IgD-negative memory B cell (primary cell): ENCODE data around the gene INSRR. TPM values are rescaled to one million over a fixed set of nuclear protein-coding genes. Genes with fewer than 3 reads are reported as not detected.
A peak's percentile ranks its signal among the peaks of the same experiment; 100 is the strongest.

Experiments used
- H3K27ac Mint-ChIP-seq, 3 donors: one replicate each; pipeline ENCODE4 v1.8.0; 2020 to 2022; ENCODE audit warnings: mild to moderate bottlenecking in 3 of 3, mixed read lengths in 3 of 3, moderate library complexity in 1 of 3
- H3K27me3 Mint-ChIP-seq: one replicate; pipeline ENCODE4 v1.8.0; 2021; ENCODE audit warnings: mixed read lengths
- H3K36me3 Mint-ChIP-seq: one replicate; pipeline ENCODE4 v1.8.0; 2020; ENCODE audit warnings: mild to moderate bottlenecking, mixed read lengths
- H3K4me1 Mint-ChIP-seq, 3 donors: one replicate each; pipeline ENCODE4 v1.8.0; 2020 to 2022; ENCODE audit warnings: mixed read lengths in 3 of 3, mild to moderate bottlenecking in 1 of 3
- H3K4me3 Mint-ChIP-seq, 4 donors: one replicate each; pipeline ENCODE4 v1.8.0; 2020 to 2022; ENCODE audit warnings: mild to moderate bottlenecking in 4 of 4, mixed read lengths in 4 of 4, moderate library complexity in 3 of 4
- H3K9me3 Mint-ChIP-seq, 3 donors: one replicate each; pipeline ENCODE4 v1.8.0; 2020 to 2021; ENCODE audit warnings: mixed read lengths in 3 of 3, mild to moderate bottlenecking in 1 of 3
- polyA plus RNA-seq: library from polyadenylated mRNA; unstranded; fragments of 300-500 nt; fragmentation: Illumina TruSeq; gene quantifications from one replicate; pipeline ENCODE4 v1.2.3, GENCODE V29; 2021

INSRR gene
- polyA plus RNA-seq, 1 donor from 2014 or later, result not detected

DNA sequence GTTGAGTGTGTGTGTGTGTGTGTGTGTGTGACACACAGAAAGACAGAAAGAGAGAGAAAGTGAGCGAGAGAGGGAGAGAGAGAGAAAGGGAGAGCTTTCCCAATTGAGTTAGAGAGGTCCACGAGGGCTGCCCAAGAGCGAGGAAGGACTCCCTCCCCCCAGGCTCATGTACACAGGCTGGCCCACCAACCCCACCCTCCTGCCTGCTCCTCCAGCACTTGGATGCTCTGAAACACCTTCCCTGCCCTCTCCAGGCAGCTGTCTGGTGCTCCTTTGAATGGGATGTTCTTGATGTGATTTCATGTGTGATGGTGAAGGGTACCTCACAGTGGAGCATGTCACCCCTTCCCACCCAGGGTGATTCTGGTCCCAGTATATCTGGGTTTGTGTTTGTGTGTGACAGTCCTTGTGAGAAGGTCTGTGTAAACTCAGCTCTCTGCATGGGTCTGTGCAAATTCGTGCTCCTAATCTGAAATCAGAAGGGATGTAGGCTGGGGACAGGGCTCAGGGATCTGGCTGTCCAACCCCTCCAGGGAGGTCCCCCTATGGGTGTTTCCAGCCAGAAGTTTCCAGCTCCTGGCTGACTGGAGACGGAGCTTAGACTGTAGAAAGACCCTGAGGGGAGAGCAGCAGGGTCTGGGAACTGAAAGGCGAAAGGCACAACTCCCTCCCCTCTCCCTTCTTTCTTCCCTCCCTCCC, 27.8 kb upstream of the INSRR start:
- H3K9me3 Mint-ChIP-seq, result no peaks in the 10 kb centered on the region
- peaks cover 44% of the 10 kb centered on the region for H3K27me3 Mint-ChIP-seq
- H3K4me1 Mint-ChIP-seq, result peaks cover 3 to 6% (median 3%) of the 10 kb centered on the region in 3 donors
- no peak overlapping the region for H3K4me3 Mint-ChIP-seq
- H3K27ac Mint-ChIP-seq, result no peak overlapping the region
- peaks cover 1% of the 10 kb centered on the region for H3K36me3 Mint-ChIP-seq

DNA sequence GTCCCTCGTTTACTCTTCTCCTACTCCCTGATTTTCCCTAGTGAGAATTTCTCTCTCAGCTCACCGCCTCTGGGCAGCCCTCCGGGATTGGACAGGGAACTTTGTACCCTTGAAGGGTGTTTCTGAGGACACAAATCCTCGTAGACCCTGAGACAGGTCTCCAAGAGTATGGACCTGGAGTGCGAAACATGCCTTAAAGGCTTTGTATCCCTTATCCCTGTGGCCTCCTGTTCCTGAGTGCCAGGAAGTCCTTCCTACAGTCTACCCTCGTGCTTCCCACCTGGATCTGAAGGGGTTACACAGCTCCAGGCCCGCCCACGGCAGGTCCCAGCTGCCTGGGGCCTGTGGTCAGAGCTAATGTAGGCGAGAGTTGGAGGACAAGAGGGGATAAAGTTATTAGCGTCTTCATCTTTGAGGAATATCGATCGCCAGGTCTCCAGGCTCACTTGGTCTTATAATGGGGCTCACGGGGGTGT, 27.0 kb upstream of the INSRR start:
- H3K27me3 Mint-ChIP-seq, result peaks cover 41% of the 10 kb centered on the region
- no peaks in the 10 kb centered on the region for H3K9me3 Mint-ChIP-seq
- no peak overlapping the region for H3K27ac Mint-ChIP-seq
- H3K4me3 Mint-ChIP-seq, result no peak overlapping the region
- peaks cover 3 to 6% (median 3%) of the 10 kb centered on the region in 3 donors for H3K4me1 Mint-ChIP-seq
- peaks cover 1% of the 10 kb centered on the region for H3K36me3 Mint-ChIP-seq

DNA sequence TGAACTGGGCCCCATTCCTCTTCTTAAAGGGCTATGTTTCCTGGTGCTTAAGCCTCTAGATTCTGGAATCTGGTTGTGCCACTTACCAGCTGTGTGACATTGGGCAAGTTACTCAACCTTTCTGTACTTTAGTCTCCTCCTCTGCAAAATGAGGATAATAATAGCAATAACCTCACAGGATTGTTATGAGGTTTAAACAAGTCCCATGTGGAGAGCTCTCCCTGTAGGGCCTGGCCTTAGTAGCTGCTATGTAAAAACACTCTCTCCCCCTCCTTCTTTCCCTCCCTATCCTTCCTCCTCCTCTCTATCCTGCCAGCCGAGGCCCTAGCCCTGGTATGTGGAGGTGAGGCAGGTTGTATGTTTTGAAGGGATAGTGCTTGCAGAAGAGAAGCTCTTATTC, 26.4 kb upstream of the INSRR start:
- Mint-ChIP-seq H3K4me1 (peaks cover 3 to 4% (median 3%) of the 10 kb centered on the region in 3 donors), H3K27me3 (peaks cover 37% of the 10 kb centered on the region), H3K27ac (peak overlapping the region in 1 of 3 donors; percentile 31), H3K4me3 (no peak overlapping the region), H3K9me3 (no peaks in the 10 kb centered on the region), H3K36me3 (peaks cover 1% of the 10 kb centered on the region)

- peaks cover 1% of the 10 kb centered on the region for H3K36me3 Mint-ChIP-seq
- H3K27ac Mint-ChIP-seq, result peak overlapping the region in 1 of 3 donors; percentile 73
- H3K4me1 Mint-ChIP-seq, result peaks cover 0 to 3% (median 0%) of the 10 kb centered on the region in 3 donors
- no peaks in the 10 kb centered on the region for H3K9me3 Mint-ChIP-seq
- peaks cover 36% of the 10 kb centered on the region for H3K27me3 Mint-ChIP-seq
- no peak overlapping the region for H3K4me3 Mint-ChIP-seq
Measured at GRCh38 chr1:156884560-156885184, 25.8 kb upstream of the INSRR start.

- Mint-ChIP-seq H3K4me3 (no peak overlapping the region), H3K36me3 (peaks cover 1% of the 10 kb centered on the region), H3K27me3 (peaks cover 38% of the 10 kb centered on the region), H3K27ac (peak overlapping the region in 1 of 3 donors; percentile 73), H3K9me3 (no peaks in the 10 kb centered on the region), H3K4me1 (peaks cover 0 to 3% (median 0%) of the 10 kb centered on the region in 3 donors)
Measured at GRCh38 chr1:156883919-156884318, 25.0 kb upstream of the INSRR start.

- Mint-ChIP-seq H3K4me1 (peaks cover 0 to 3% (median 0%) of the 10 kb centered on the region in 3 donors), H3K27ac (no peak overlapping the region), H3K4me3 (no peak overlapping the region), H3K9me3 (no peaks in the 10 kb centered on the region), H3K36me3 (peaks cover 1% of the 10 kb centered on the region), H3K27me3 (peaks cover 39% of the 10 kb centered on the region)
Measured at GRCh38 chr1:156882543-156882942, 23.6 kb upstream of the INSRR start.

DNA sequence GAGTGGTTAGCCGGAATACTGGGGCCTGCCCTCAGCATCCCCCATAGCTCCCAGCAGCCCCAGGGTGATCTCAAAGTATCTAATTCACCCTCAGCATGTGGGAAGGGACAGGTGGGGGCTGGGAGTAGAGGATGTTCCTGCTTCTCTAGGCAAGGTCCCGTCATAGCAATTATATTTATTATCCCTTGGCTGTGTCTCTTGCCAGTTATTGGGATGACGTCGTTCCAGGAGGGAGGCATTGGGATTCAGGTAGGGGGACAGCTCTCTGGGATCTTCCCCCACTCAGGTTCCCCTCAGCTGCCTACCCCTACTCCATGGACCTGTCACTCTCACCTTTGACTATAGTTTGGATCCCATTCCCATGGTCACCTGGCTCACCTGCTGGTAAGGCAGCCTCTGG, 22.7 kb upstream of the INSRR start:
- no peaks in the 10 kb centered on the region for H3K9me3 Mint-ChIP-seq
- no peak overlapping the region for H3K4me3 Mint-ChIP-seq
- peaks cover 0 to 3% (median 0%) of the 10 kb centered on the region in 3 donors for H3K4me1 Mint-ChIP-seq
- H3K27me3 Mint-ChIP-seq, result peaks cover 36% of the 10 kb centered on the region
- peak overlapping the region in 1 of 3 donors; percentile 33 for H3K27ac Mint-ChIP-seq
- H3K36me3 Mint-ChIP-seq, result peaks cover 1% of the 10 kb centered on the region

DNA sequence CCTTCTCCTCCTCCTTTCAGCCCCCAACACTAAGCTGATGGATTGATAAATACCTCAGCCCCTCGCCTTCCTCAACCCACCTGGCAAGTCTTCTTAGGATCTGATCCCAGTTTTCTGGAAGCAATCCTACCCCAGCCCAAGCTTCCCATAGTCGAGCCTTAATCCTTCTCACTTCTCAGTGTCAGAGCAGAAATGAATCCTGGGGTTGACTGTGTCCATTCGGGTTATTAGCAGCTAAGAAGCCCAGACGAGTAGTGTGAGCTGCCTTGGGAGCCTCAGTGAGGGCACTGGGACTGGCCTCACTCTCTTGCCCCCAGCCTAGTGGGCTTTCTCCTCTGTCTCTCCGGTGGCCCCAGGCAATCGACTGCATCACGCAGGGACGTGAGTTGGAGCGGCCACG, 22.2 kb upstream of the INSRR start:
- H3K27ac Mint-ChIP-seq, result no peak overlapping the region
- H3K4me1 Mint-ChIP-seq, result peaks cover 0 to 3% (median 0%) of the 10 kb centered on the region in 3 donors
- H3K9me3 Mint-ChIP-seq, result no peaks in the 10 kb centered on the region
- peaks cover 1% of the 10 kb centered on the region for H3K36me3 Mint-ChIP-seq
- H3K4me3 Mint-ChIP-seq, result no peak overlapping the region
- H3K27me3 Mint-ChIP-seq, result peaks cover 35% of the 10 kb centered on the region

DNA sequence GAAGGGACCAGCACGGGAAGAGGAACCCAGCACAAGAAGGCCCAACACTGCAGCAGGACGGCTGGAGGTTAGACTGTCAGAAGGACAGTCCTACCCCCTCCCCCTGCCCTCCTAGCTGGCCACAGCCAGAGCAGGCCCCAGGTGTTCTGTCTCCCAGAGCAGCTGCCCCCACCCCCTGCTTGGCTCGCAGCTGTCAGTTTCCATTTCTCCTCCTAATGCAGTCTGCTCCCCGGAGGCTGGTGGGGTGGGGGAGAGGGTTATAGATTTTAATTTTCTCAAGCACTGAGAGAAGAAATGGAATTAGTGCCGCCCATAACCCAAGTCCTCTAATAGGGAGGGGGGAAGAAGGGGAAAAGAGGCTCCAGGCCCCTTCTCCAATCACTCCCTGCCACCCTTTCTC, 21.6 kb upstream of the INSRR start:
- H3K4me1 Mint-ChIP-seq, result peaks cover 0 to 3% (median 0%) of the 10 kb centered on the region in 3 donors
- no peak overlapping the region for H3K27ac Mint-ChIP-seq
- H3K9me3 Mint-ChIP-seq, result no peaks in the 10 kb centered on the region
- H3K27me3 Mint-ChIP-seq, result peaks cover 31% of the 10 kb centered on the region
- peaks cover 1% of the 10 kb centered on the region for H3K36me3 Mint-ChIP-seq
- H3K4me3 Mint-ChIP-seq, result no peak overlapping the region

GRCh38 chr1:156879876-156880275, 21.0 kb upstream of the INSRR start:
- Mint-ChIP-seq H3K4me1 (peaks cover 0 to 3% (median 0%) of the 10 kb centered on the region in 3 donors), H3K4me3 (no peak overlapping the region), H3K27ac (no peak overlapping the region), H3K9me3 (no peaks in the 10 kb centered on the region), H3K36me3 (peaks cover 1% of the 10 kb centered on the region), H3K27me3 (peaks cover 33% of the 10 kb centered on the region)

- peaks cover 1% of the 10 kb centered on the region for H3K36me3 Mint-ChIP-seq
- no peak overlapping the region for H3K4me3 Mint-ChIP-seq
- no peak overlapping the region for H3K27ac Mint-ChIP-seq
- peaks cover 0 to 3% (median 0%) of the 10 kb centered on the region in 3 donors for H3K4me1 Mint-ChIP-seq
- H3K9me3 Mint-ChIP-seq, result no peaks in the 10 kb centered on the region
- peaks cover 23% of the 10 kb centered on the region for H3K27me3 Mint-ChIP-seq
Measured at GRCh38 chr1:156877433-156878170, 18.7 kb upstream of the INSRR start.

- no peaks in the 10 kb centered on the region for H3K36me3 Mint-ChIP-seq
Measured at GRCh38 chr1:156876281-156876680, 17.4 kb upstream of the INSRR start.

GRCh38 chr1:156875341-156875615, 16.4 kb upstream of the INSRR start:
- H3K27ac Mint-ChIP-seq, result no peak overlapping the region
- no peaks in the 10 kb centered on the region for H3K36me3 Mint-ChIP-seq
- no peaks in the 10 kb centered on the region for H3K9me3 Mint-ChIP-seq
- no peaks in the 10 kb centered on the region for H3K4me1 Mint-ChIP-seq
- peaks cover 14% of the 10 kb centered on the region for H3K27me3 Mint-ChIP-seq
- H3K4me3 Mint-ChIP-seq, result no peak overlapping the region

More at GRCh38 chr1:156876281-156876680, 17.4 kb upstream of the INSRR start:
- Mint-ChIP-seq H3K27ac (peak overlapping the region in 1 of 3 donors; percentile 16), H3K4me1 (no peaks in the 10 kb centered on the region), H3K4me3 (no peak overlapping the region), H3K9me3 (no peaks in the 10 kb centered on the region), H3K27me3 (peaks cover 18% of the 10 kb centered on the region)

- H3K4me3 Mint-ChIP-seq, result no peak overlapping the region
- no peak overlapping the region for H3K27ac Mint-ChIP-seq
- no peaks in the 10 kb centered on the region for H3K4me1 Mint-ChIP-seq
Measured at GRCh38 chr1:156874572-156875340, 15.8 kb upstream of the INSRR start.

DNA sequence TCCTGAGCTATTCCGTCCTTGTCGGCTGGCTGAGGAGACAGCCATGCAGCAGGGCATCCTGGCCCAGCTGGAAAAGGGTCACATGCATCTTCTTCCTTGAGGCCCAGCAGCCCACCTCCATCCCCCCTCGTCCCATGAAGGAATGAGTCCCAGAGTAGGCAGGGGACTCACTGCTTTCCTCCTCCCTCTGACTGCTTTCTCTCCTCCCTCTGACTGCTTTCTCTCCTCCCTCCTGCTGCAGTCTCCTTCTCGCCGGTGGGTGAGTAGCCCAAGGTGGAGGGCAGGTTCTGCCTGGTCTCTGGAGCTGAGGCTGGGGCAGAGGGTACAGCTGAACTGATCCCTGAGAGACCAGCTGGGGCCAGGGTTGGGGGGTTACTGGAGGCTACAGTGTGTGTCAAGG, 15.2 kb upstream of the INSRR start:
- no peak overlapping the region for H3K27ac Mint-ChIP-seq
- no peaks in the 10 kb centered on the region for H3K9me3 Mint-ChIP-seq
- peak overlapping the region in 1 of 4 donors; percentile 22 for H3K4me3 Mint-ChIP-seq
- no peaks in the 10 kb centered on the region for H3K36me3 Mint-ChIP-seq
- H3K4me1 Mint-ChIP-seq, result no peaks in the 10 kb centered on the region
- peaks cover 10% of the 10 kb centered on the region for H3K27me3 Mint-ChIP-seq

More at GRCh38 chr1:156874572-156875340, 15.8 kb upstream of the INSRR start:
- peaks cover 11% of the 10 kb centered on the region for H3K27me3 Mint-ChIP-seq
- H3K36me3 Mint-ChIP-seq, result no peaks in the 10 kb centered on the region
- H3K9me3 Mint-ChIP-seq, result no peaks in the 10 kb centered on the region
